ENCODE data around the gene KIAA1210.

Gene KIAA1210

GRCh38 chrX:119127650-119128049 is at the start of gene KIAA1210:
TSS of gene KIAA1210 (minus strand) at chrX:119127812. CDS start at chrX:119123642, 4,170 bp downstream.
- in situ Hi-C loops (cut with MboI; ENCODE audit: low pct_unique_long_range_greater_than_20kb, low sequenced_read_pairs, unreplicated experiment): no loop called here
- DNase-seq (ENCODE audit: low spot score): no peak
- TF ChIP-seq CTCF (IDR thresholded peaks at IDR 0.05; ENCODE audit: extremely low read depth, insufficient read depth, missing control alignments): no peak

- no peak for DNase-seq (ENCODE audit: low spot score)
- TF ChIP-seq CTCF (IDR thresholded peaks at IDR 0.05; ENCODE audit: extremely low read depth, insufficient read depth, missing control alignments): no peak
- in situ Hi-C loops (cut with MboI; ENCODE audit: low pct_unique_long_range_greater_than_20kb, low sequenced_read_pairs, unreplicated experiment): no loop called here
Measured at GRCh38 chrX:119177278-119177677, 49.7 kb upstream of the KIAA1210 start.

- DNase-seq (ENCODE audit: low spot score): no peak
- in situ Hi-C loops (cut with MboI; ENCODE audit: low pct_unique_long_range_greater_than_20kb, low sequenced_read_pairs, unreplicated experiment): no loop called here
- no peak for TF ChIP-seq CTCF (IDR thresholded peaks at IDR 0.05; ENCODE audit: extremely low read depth, insufficient read depth, missing control alignments)
Measured at GRCh38 chrX:119174900-119175299, 47.3 kb upstream of the KIAA1210 start.

GRCh38 chrX:119168104-119168503 is 40.5 kb upstream of the KIAA1210 start:
- no peak for DNase-seq (ENCODE audit: low spot score)
- in situ Hi-C loops (cut with MboI; ENCODE audit: low pct_unique_long_range_greater_than_20kb, low sequenced_read_pairs, unreplicated experiment): no loop called here
- TF ChIP-seq CTCF (IDR thresholded peaks at IDR 0.05; ENCODE audit: extremely low read depth, insufficient read depth, missing control alignments): no peak

- in situ Hi-C loops (cut with MboI; ENCODE audit: low pct_unique_long_range_greater_than_20kb, low sequenced_read_pairs, unreplicated experiment): no loop called here
- no peak for DNase-seq (ENCODE audit: low spot score)
- no peak for TF ChIP-seq CTCF (IDR thresholded peaks at IDR 0.05; ENCODE audit: extremely low read depth, insufficient read depth, missing control alignments)
Measured at GRCh38 chrX:119158226-119158625, 30.6 kb upstream of the KIAA1210 start.

- in situ Hi-C loops (cut with MboI; ENCODE audit: low pct_unique_long_range_greater_than_20kb, low sequenced_read_pairs, unreplicated experiment): no loop called here
- DNase-seq (ENCODE audit: low spot score): no peak
- TF ChIP-seq CTCF (IDR thresholded peaks at IDR 0.05; ENCODE audit: extremely low read depth, insufficient read depth, missing control alignments): no peak
Measured at GRCh38 chrX:119156241-119156640, 28.6 kb upstream of the KIAA1210 start.
